Endothelial cell of umbilical vein (primary cell): ENCODE results near the gene S100A10. TPM values are rescaled to one million over a fixed set of nuclear protein-coding genes. Genes with fewer than 3 reads are reported as not detected.

Experiments
- BruUV-seq: library from RNA; stranded (reverse); fragments of 400-500 nt; replicated peaks from 2 replicates; lab custom pipeline; 2021; lab: Mats Ljungman, UMichigan
- CTCF ChIA-PET: fragments of 300-600, 350-600 bp; sonication (Branson Sonifier 250); formaldehyde crosslinking; loops from one replicate; lab custom pipeline; 2021; ENCODE audit warnings: antibody characterized with exemption, inconsistent platforms; lab: Charles Lee
- POLR2A ChIA-PET: fragments of 300-600, 350-600 bp; sonication (Branson Sonifier 250); formaldehyde crosslinking; loops from one replicate; lab custom pipeline; 2021; ENCODE audit warnings: antibody characterized with exemption, inconsistent platforms; lab: Charles Lee
- DNase-seq: peaks from one replicate; pipeline ENCODE4 v3.0.0-alpha.2; 2011; ENCODE audit warnings: low read depth, low spot score
- FAIRE-seq: peaks from 2 replicates; lab custom pipeline; 2011; peaks lifted over from hg19 to GRCh38; lab: Jason Lieb, UNC
- H2AFZ ChIP-seq: 2 replicates; pipeline ENCODE4 v1.6.0; 2012; ENCODE audit warnings: low read depth, low read length, control low read depth, inconsistent platforms
- H3K27ac ChIP-seq: 2 replicates; pipeline ENCODE4 v1.5.1; 2011; ENCODE audit warnings: low read depth, mild to moderate bottlenecking, control low read depth, low read length, moderate library complexity; ENCODE audit not compliant: insufficient read depth
- H3K27me3 ChIP-seq, 2 experiments: 2 replicates each; pipeline versions ENCODE4 v1.6.0 to v1.6.1; 2011; ENCODE audit warnings: low read length in 2 of 2, mixed read lengths in 1 of 2; ENCODE audit not compliant: control insufficient read depth in 2 of 2, insufficient read depth in 2 of 2
- H3K36me3 ChIP-seq, 2 experiments: 2 replicates in 1 of 2; 3 replicates in 1 of 2; pipeline ENCODE4 v1.5.1; 2011; ENCODE audit warnings: low read length in 2 of 2, mild to moderate bottlenecking in 1 of 2, moderate library complexity in 1 of 2; ENCODE audit not compliant: control insufficient read depth in 2 of 2, insufficient read depth in 2 of 2; ENCODE audit errors: extremely low read depth in 1 of 2
- H3K4me1 ChIP-seq: 3 replicates; pipeline ENCODE4 v1.5.1; 2011; ENCODE audit warnings: mild to moderate bottlenecking, low read length; ENCODE audit not compliant: control insufficient read depth, insufficient read depth; ENCODE audit errors: extremely low read depth
- H3K4me2 ChIP-seq: 2 replicates; pipeline ENCODE4 v1.6.1; 2011; ENCODE audit warnings: low read length, control low read depth, mixed read lengths; ENCODE audit not compliant: insufficient read depth
- H3K4me3 ChIP-seq, 3 experiments: fragments of 200-600 bp in 1 of 3; sonication (generic), shearing (Covaris generic) in 1 of 3; replicated peaks in 1 of 3; 2 replicates each; pipeline ENCODE4 v1.5.1; 2011 to 2016; ENCODE audit warnings: control low read depth in 3 of 3, low read length in 3 of 3, mild to moderate bottlenecking in 2 of 3, inconsistent platforms in 1 of 3, low read depth in 1 of 3, moderate library complexity in 1 of 3; ENCODE audit not compliant: insufficient read depth in 1 of 3
- H3K79me2 ChIP-seq: 2 replicates; pipeline ENCODE4 v1.6.0; 2012; ENCODE audit warnings: low read length, inconsistent platforms; ENCODE audit not compliant: control insufficient read depth, insufficient read depth
- H3K9ac ChIP-seq: replicated peaks from 2 replicates; pipeline ENCODE3; 2011; ENCODE audit warnings: low read length, control low read depth; ENCODE audit not compliant: insufficient read depth; ENCODE audit errors: extremely low read depth
- H3K9me1 ChIP-seq: replicated peaks from 3 replicates; pipeline ENCODE4 v1.6.0; 2011; ENCODE audit warnings: mild to moderate bottlenecking, low read length; ENCODE audit not compliant: control insufficient read depth, insufficient read depth; ENCODE audit errors: extremely low read depth
- H3K9me3 ChIP-seq: replicated peaks from 2 replicates; pipeline ENCODE4 v1.5.1; 2012; ENCODE audit warnings: low read length, inconsistent platforms; ENCODE audit not compliant: control insufficient read depth, insufficient read depth
- H4K20me1 ChIP-seq: replicated peaks from 2 replicates; pipeline ENCODE3; 2011; ENCODE audit warnings: mild to moderate bottlenecking, low read length; ENCODE audit not compliant: control insufficient read depth, insufficient read depth; ENCODE audit errors: extremely low read depth
- CTCF ChIP-seq, 2 donors: IDR thresholded peaks; 1 replicate in 1 of 2; 2 replicates in 1 of 2; pipeline ENCODE4 v1.5.1; 2011; ENCODE audit warnings: low read length in 2 of 2, mild to moderate bottlenecking in 2 of 2, moderate library complexity in 2 of 2, control low read depth in 1 of 2, inconsistent platforms in 1 of 2, low read depth in 1 of 2; ENCODE audit not compliant: insufficient read depth in 1 of 2; ENCODE audit errors: extremely low read depth in 1 of 2
- FOS ChIP-seq: IDR thresholded peaks from 2 replicates; pipeline ENCODE4 v1.6.1; 2011; ENCODE audit warnings: mild to moderate bottlenecking, low read length, moderate library complexity, borderline replicate concordance; ENCODE audit not compliant: insufficient read depth
- GATA2 ChIP-seq: IDR thresholded peaks from 2 replicates; pipeline ENCODE4 v1.7.0; 2011; ENCODE audit warnings: low read depth, mild to moderate bottlenecking, moderate library complexity, mixed read lengths, low read length; ENCODE audit not compliant: insufficient read length, insufficient read depth
- MAX ChIP-seq: IDR thresholded peaks from 2 replicates; pipeline ENCODE4 v1.6.1; 2011; ENCODE audit not compliant: insufficient read depth, insufficient read length
- MYC ChIP-seq: IDR thresholded peaks from one replicate; pipeline ENCODE4 v1.6.1; 2011; ENCODE audit warnings: mild to moderate bottlenecking, low read depth, low read length
- POLR2A ChIP-seq: IDR thresholded peaks from 2 replicates; pipeline ENCODE4 v1.6.1; 2012; ENCODE audit warnings: low read depth, mild to moderate bottlenecking, control low read depth, low read length
- dilution Hi-C: fragments of 300-500 bp; cut with MboI; formaldehyde crosslinking; loops from one replicate; pipeline ENCODE4 v1.15.0; 2019; ENCODE audit warnings: low sequenced_read_pairs; ENCODE audit not compliant: extremely low pct_ligation_motif_present
- intact Hi-C: fragments of 100-400 bp; cut with micrococcal nuclease; formaldehyde crosslinking; loops from one replicate; pipeline ENCODE4 v1.10.0; 2022
- polyA plus RNA-seq, 4 experiments: library from polyadenylated mRNA; depleted of rRNA in 3 of 4; stranded (reverse) in 3 of 4; unstranded in 1 of 4; fragments of >200 nt; gene quantifications; 2 replicates each; pipeline versions ENCODE4 v1.2.1 to v1.2.3, GENCODE V29; 2011 to 2012; ENCODE audit warnings: missing spikeins in 1 of 4
- total RNA-seq: library from RNA; stranded (reverse); gene quantifications from 2 replicates; pipeline ENCODE4 v1.2.3, GENCODE V29; 2021

S100A10 gene
- total and polyA plus RNA-seq, 2 donors (not counting 3 experiments of a cell fraction or from before 2014, with no cell fraction given) = 76.8 to 779 TPM

GRCh38 chr1:152001631-152002584 lies 8.2 kb upstream of the S100A10 start:
- Histone ChIP-seq H3K4me3 (no peak overlapping the region), H3K9ac (no peak overlapping the region), H3K27me3 (peaks cover 25 to 35% of the 10 kb centered on the region in 2 experiments), H3K36me3 (no peaks in the 10 kb centered on the region), H3K27ac (no peak overlapping the region), H3K4me2 (no peak overlapping the region), H3K4me1 (no peaks in the 10 kb centered on the region), H3K79me2 (no peaks in the 10 kb centered on the region), H2AFZ (peak overlapping the region; percentile 19), H3K9me3 (no peaks in the 10 kb centered on the region), H3K9me1 (no peaks in the 10 kb centered on the region), H4K20me1 (no peaks in the 10 kb centered on the region)
- DNase-seq (peak; percentile 87), FAIRE-seq (peak; percentile 87)
- CTCF ChIA-PET = interaction anchor here (0.6 to 19.6 kb wide), 47 partner anchors 8 to 558 kb away, joined by 3 to 572 read pairs (median 5); partner anchors contain the start of genes MRPL9, S100A10, S100A11 and TDRKH
- intact Hi-C loops (loop anchor here (1.0 kb wide), 4 partner anchors 34 to 408 kb away; no protein-coding TSS in a partner anchor), dilution Hi-C loops (loop anchor here (25.0 kb wide), 1 partner anchor 90 kb away; the partner anchor contains the start of gene THEM4)
- POLR2A ChIA-PET = interaction anchor here (1.2 to 1.3 kb wide), 2 partner anchors 93 to 114 kb away, joined by 3 read pairs; partner anchors contain the start of gene THEM4
- BruUV-seq = no TSS peak
- TF ChIP-seq FOS = no peak
- TF ChIP-seq MAX = no peak
- no peak for TF ChIP-seq GATA2
- TF ChIP-seq CTCF (IDR thresholded peaks at IDR 0.05; ENCODE audit: extremely low read depth in 1 of 2, insufficient read depth in 1 of 2, low read depth in 1 of 2, low read length in 2 of 2) = peak; percentile 89 to 91
- TF ChIP-seq POLR2A = no peak
- TF ChIP-seq MYC = no peak
